Neural progenitor cell (in vitro differentiated cells): Measurements from ENCODE around the gene GATA5.

Experiments
- EZH2 ChIP-seq: fragments of 200-600 bp; sonication (generic); IDR thresholded peaks from 2 replicates; pipeline ENCODE4 v1.6.1; 2017; ENCODE audit warnings: antibody characterized with exemption, mild to moderate bottlenecking, moderate library complexity
- TF ChIP-seq, protein P1 (sequence below): fragments of 200-600 bp; sonication (generic); IDR thresholded peaks from 2 replicates; pipeline ENCODE4 v1.5.1; 2017; ENCODE audit warnings: antibody characterized with exemption, mild to moderate bottlenecking

- TF ChIP-seq, protein P1, sequence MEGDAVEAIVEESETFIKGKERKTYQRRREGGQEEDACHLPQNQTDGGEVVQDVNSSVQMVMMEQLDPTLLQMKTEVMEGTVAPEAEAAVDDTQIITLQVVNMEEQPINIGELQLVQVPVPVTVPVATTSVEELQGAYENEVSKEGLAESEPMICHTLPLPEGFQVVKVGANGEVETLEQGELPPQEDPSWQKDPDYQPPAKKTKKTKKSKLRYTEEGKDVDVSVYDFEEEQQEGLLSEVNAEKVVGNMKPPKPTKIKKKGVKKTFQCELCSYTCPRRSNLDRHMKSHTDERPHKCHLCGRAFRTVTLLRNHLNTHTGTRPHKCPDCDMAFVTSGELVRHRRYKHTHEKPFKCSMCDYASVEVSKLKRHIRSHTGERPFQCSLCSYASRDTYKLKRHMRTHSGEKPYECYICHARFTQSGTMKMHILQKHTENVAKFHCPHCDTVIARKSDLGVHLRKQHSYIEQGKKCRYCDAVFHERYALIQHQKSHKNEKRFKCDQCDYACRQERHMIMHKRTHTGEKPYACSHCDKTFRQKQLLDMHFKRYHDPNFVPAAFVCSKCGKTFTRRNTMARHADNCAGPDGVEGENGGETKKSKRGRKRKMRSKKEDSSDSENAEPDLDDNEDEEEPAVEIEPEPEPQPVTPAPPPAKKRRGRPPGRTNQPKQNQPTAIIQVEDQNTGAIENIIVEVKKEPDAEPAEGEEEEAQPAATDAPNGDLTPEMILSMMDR, result no peak
- TF ChIP-seq EZH2, result no peak
Measured at GRCh38 chr20:62448788-62449187, 27.0 kb downstream of the GATA5 start.
